Cardiac muscle cell (in vitro differentiated cells and primary cell): ENCODE measurements around the gene SLC51A. TPM values are rescaled to one million over a fixed set of nuclear protein-coding genes. Genes with fewer than 3 reads are reported as not detected.

Experiments
- DNase-seq, 2 donors: peaks; one replicate each; pipeline versions ENCODE4 v3.0.0 to v3.0.0-alpha.2; 2010 to 2017; ENCODE audit warnings: low read depth in 1 of 2, low spot score in 1 of 2
- H3K27ac ChIP-seq: fragments of 200-600 bp; sonication (generic); 2 replicates; pipeline ENCODE4 v1.5.1; 2016
- H3K27me3 ChIP-seq: fragments of 200-600 bp; sonication (generic); 2 replicates; pipeline ENCODE4 v1.6.0; 2016; ENCODE audit warnings: control low read depth
- H3K36me3 ChIP-seq: fragments of 200-600 bp; sonication (generic); 2 replicates; pipeline ENCODE4 v1.5.1; 2016; ENCODE audit warnings: control low read depth
- H3K4me1 ChIP-seq: fragments of 200-600 bp; sonication (generic); 2 replicates; pipeline ENCODE4 v1.8.1; 2017; ENCODE audit warnings: low read depth, mild to moderate bottlenecking, mixed run types
- H3K4me3 ChIP-seq: fragments of 200-600 bp; sonication (generic); 2 replicates; pipeline ENCODE4 v1.5.1; 2016; ENCODE audit warnings: mild to moderate bottlenecking
- H3K9me3 ChIP-seq: fragments of 200-600 bp; sonication (generic); 2 replicates; pipeline ENCODE4 v1.5.1; 2017; ENCODE audit warnings: low read depth, mild to moderate bottlenecking, control low read depth
- polyA plus RNA-seq: library from polyadenylated mRNA; unstranded; fragments of >200 nt; fragmentation: Nextera tagmentation; extraction: Ambion mirVana; gene quantifications from 2 replicates; pipeline ENCODE4 v1.2.1, GENCODE V29; 2016
- total RNA-seq: library from RNA; depleted of rRNA; stranded (reverse); fragments of >200 nt; gene quantifications from 2 replicates; pipeline ENCODE4 v1.2.3, GENCODE V29; 2016
- TF ChIP-seq, protein P1 (sequence below): IDR thresholded peaks from 2 replicates; pipeline ENCODE4 v1.5.1; 2012; ENCODE audit warnings: low read depth, mild to moderate bottlenecking, low read length

Gene SLC51A
- total and polyA plus RNA-seq, 2 experiments from 2014 or later, result 3.9 TPM; not detected in 1

DNA sequence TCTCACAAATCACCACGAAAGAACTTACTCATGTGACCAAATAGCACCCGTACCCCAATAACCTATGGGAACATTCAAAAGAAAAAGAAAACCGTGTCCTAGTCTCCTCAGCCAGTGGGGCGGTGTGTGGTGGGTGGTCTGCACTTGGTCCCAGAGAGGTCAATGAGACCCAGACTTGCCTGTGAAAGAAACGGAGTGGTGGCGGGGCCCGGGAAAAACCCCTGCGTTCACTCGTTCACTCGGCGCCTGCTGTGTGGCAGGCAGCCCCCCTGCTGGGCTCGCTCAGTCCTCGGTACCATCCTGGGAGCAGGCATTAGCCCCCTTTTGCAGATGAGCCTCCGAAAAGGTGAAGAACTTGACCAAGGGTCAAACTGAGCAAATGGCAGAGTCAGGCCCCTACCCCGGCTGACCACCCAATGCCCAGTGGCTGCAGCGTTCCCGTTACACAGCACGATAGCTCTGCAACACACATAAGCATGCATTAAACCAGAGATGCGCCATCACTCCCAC is 41.2 kb upstream of the SLC51A start:
- H3K27me3 ChIP-seq, result no peaks in the 10 kb centered on the region
- no peak for DNase-seq
- peaks cover 4% of the 10 kb centered on the region for H3K4me1 ChIP-seq
- no peaks in the 10 kb centered on the region for H3K9me3 ChIP-seq
- no peak overlapping the region for H3K27ac ChIP-seq
- no peak overlapping the region for H3K4me3 ChIP-seq
- H3K36me3 ChIP-seq, result no peaks in the 10 kb centered on the region
- TF ChIP-seq, protein P1, sequence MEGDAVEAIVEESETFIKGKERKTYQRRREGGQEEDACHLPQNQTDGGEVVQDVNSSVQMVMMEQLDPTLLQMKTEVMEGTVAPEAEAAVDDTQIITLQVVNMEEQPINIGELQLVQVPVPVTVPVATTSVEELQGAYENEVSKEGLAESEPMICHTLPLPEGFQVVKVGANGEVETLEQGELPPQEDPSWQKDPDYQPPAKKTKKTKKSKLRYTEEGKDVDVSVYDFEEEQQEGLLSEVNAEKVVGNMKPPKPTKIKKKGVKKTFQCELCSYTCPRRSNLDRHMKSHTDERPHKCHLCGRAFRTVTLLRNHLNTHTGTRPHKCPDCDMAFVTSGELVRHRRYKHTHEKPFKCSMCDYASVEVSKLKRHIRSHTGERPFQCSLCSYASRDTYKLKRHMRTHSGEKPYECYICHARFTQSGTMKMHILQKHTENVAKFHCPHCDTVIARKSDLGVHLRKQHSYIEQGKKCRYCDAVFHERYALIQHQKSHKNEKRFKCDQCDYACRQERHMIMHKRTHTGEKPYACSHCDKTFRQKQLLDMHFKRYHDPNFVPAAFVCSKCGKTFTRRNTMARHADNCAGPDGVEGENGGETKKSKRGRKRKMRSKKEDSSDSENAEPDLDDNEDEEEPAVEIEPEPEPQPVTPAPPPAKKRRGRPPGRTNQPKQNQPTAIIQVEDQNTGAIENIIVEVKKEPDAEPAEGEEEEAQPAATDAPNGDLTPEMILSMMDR, result no peak

DNA sequence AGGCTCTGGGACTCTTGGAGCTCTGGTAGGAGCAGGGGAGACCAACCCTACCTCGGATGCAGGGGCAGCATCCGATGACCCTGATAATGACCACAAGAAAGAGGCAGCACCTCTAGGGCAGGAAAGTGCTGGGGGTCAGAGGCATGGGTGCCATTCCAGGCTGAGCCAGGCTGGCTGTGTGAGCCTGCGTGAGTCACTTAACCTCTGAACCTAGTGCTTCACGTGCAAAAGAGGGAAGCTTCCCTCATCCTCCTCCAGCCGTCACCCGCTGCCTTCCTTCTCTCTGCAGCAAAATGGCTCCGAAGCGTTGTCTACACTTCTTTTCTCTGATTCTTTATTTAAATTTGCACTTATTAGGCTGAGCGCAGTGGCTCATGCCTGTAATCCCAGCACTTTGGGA is 40.6 kb upstream of the SLC51A start:
- Histone ChIP-seq H3K4me1 (peaks cover 4% of the 10 kb centered on the region), H3K4me3 (no peak overlapping the region), H3K27ac (no peak overlapping the region), H3K9me3 (no peaks in the 10 kb centered on the region), H3K36me3 (no peaks in the 10 kb centered on the region), H3K27me3 (no peaks in the 10 kb centered on the region)
- TF ChIP-seq, protein P1, result no peak
- no peak for DNase-seq

DNA sequence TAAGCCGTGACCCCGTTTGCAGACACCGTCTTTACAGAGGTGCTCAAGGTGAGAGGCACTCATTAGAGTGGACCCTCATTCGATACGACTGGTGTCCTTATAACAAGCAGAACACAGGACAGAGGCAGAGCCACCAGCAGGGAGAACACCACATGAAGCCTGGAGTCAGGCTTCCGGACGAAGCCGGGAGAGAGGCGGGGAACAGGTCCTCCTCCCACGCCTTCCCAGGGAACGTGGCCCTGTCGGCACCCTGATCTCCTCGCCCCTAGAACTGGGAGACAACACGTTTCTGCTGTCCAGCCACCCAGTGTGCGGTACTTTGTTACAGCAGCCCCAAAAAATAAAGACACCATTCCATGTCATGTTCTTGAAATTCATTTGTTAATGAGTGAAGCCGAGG is 38.8 kb upstream of the SLC51A start:
- TF ChIP-seq, protein P1, result no peak
- no peak for DNase-seq
- Histone ChIP-seq H3K27me3 (no peaks in the 10 kb centered on the region), H3K9me3 (no peaks in the 10 kb centered on the region), H3K36me3 (no peaks in the 10 kb centered on the region), H3K4me1 (peaks cover 4% of the 10 kb centered on the region), H3K4me3 (no peak overlapping the region), H3K27ac (no peak overlapping the region)

DNA sequence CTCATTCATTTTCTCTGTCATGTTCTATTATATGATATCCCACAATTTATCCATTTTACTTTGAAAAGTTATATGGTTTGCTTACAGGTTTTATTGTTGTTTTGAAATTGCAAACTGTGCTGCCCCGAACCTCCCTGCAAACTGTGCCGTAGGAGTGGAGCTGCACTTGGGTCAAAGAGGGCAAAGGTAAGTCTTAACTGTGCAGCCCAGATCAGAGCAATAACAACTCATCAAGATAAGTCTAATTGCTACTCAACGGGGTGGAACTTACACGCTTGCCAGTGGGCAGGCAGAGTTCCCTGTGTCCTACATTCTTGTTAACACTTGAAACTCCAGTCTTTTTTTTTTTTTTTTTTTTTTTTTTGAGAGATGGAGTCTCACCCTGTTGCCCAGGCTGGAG is 38.4 kb upstream of the SLC51A start:
- H3K27me3 ChIP-seq, result no peaks in the 10 kb centered on the region
- H3K9me3 ChIP-seq, result no peaks in the 10 kb centered on the region
- H3K36me3 ChIP-seq, result no peaks in the 10 kb centered on the region
- TF ChIP-seq, protein P1, result no peak
- peaks cover 4% of the 10 kb centered on the region for H3K4me1 ChIP-seq
- no peak for DNase-seq
- H3K27ac ChIP-seq, result no peak overlapping the region
- no peak overlapping the region for H3K4me3 ChIP-seq

DNA sequence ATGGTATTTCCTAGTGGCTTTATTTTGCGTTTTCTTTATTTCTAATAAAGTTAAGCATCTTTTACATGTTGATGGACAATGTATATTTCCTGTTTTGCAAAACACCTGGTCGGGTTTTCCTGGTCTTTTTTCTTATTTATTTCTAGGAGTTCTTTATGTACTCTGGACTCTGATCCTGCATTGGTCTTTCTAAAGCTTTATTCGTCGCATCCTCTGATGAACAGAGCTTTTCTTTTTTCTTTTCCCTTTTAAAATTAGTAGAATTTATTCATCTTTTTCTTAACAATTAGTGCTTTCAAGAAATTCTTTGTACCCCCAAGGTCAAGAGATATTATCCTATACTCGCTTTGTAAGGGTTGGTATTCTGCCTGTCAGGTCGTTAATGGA is 37.3 kb upstream of the SLC51A start:
- Histone ChIP-seq H3K9me3 (no peaks in the 10 kb centered on the region), H3K27ac (no peak overlapping the region), H3K36me3 (no peaks in the 10 kb centered on the region), H3K4me3 (no peak overlapping the region), H3K27me3 (no peaks in the 10 kb centered on the region), H3K4me1 (peaks cover 4% of the 10 kb centered on the region)
- no peak for DNase-seq
- TF ChIP-seq, protein P1, result no peak
